NCI-H510A treated with DMSO at 0.1 percent for 48 hours (cell line): ENCODE data around the gene DCLK2.

Experiments used
- DNase-seq: peaks from one replicate; lab custom pipeline; 2025; lab: John Stamatoyannopoulos, UW

DCLK2 gene

GRCh38 chr4:150265806-150266205 is 187.6 kb downstream of the DCLK2 start:
- no peak for DNase-seq

DNA sequence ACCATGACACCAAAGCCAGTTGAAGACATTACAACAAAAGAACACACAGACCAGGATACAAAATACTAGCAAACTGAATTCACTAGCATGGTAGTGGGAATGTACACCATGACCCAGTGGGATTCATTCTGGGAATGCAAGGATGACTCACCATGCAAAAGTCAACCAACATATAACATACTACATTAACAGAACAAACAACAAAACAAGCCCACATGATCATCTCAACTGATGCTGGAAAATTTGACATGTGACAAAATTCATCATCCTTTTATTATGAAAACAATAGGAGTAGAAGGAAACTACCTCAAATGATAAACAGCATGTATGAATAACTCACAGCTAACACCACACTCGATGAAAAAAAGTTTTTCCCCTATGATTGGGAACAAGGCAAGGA is 190.2 kb downstream of the DCLK2 start:
- no peak for DNase-seq

- DNase-seq, result no peak
These were observed 200.0 kb downstream of the DCLK2 start for GRCh38 chr4:150278206-150278605.

DNA sequence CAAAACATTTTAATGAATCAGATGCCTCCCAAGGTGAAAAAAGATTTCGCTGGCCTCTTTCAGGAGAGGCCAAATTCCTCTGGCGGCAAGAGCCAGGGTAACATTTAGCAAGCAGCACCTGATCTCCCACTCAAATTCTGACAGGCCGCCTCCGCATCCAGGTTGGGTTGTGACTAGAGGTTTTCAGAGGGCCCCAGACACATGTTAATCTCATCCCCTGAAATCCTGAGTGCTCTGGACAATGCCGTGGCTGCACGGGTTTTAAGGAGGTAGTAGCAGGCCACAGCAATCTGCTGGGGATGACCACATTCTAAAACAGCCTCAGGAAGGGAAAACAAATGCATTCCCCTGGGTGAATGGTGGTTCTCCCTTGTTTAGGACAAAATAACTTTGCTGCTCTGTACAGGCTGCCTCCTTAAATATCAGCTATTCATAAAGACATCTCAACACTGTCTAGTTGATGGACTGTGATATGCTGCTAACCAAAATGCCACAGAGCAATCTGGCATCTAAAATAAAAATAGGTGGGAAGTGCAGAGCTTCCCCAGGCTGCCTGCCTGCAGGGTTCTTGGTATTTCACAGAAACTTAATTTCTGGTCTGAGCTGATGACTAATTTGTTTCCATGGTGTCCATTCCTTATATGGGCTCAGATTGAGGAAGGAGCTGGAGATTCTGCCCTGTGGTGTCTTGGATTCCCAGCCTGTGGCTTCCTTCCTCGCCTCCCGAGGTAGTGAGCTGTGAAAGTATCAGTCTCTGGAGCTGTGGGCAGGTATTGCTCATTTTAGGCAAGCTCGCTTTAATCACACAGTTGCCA is 202.0 kb downstream of the DCLK2 start:
- no peak for DNase-seq

DNA sequence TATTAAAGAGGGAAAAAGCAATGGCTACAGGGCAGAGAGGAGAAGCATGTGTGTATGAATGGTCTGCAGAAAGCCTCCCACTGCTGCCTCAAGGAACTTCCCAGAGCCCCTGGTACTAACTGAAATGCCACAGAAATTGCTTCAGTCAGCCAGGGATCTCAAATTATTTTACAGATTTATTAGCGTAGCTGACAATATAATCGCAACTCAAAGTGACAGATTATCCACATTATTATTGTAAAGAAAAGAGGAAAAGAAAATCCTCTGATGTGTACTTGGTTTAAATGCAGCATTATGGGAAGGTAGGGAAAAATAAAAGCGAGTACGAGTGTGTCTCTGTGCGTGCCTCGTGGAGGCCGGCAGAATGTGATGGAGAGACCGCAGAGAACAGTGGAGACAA is 202.7 kb downstream of the DCLK2 start:
- no peak for DNase-seq

DNA sequence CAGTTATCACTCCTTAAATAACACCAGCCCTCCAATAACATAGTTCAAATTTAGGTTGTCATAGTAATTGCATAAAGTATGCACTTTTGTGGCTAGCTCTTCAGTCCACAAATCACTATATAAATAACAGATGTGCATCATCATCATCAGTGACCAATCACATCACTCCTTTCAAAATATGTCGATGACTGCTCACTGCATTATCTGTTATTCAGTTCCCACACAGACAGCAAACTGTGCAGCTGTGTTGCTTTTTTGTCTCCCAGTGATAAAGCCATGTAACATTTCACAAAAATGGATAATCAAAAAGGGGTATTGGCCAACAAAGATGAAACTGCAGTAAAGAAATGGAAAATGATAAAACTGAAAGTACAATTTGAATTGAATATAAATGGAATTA is 205.4 kb downstream of the DCLK2 start:
- no peak for DNase-seq

DNA sequence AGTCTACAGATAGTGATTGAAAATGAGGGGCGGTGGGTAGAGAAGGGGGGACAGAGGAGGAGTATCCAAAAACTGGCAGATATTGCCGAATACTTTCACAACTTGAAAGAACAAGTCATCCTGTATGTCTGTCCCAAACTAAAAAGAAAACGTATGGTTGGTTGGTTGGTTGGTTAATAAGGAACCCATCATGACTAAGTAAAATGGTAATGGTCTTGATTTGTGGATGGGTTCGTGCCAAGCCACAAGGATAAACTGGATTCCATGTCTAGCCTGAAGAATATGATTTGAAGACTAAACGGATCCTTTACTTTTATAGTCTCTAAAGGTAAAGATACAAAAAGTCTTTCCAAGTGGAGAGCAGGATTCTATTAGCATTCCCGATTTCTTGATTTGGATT is 208.4 kb downstream of the DCLK2 start:
- DNase-seq, result no peak

DNA sequence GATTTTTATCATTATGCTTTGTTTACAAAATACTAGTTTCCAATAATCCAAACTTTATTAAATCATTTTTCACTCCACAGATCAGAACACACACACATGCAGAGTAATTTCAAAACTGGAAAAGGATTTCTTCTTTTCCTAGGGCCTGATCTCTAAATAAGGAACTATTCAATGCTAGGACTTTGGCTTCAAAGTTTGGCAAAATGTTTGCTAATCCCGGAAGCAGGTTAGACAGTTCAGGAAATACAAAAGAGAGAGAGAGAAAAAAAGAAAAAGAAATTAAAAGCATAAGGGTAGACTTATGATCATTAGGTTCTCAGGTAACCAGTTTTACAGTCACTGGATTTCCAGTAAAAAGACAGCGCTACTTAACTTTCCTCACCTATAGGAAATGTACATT is 211.0 kb downstream of the DCLK2 start:
- no peak for DNase-seq

DNA sequence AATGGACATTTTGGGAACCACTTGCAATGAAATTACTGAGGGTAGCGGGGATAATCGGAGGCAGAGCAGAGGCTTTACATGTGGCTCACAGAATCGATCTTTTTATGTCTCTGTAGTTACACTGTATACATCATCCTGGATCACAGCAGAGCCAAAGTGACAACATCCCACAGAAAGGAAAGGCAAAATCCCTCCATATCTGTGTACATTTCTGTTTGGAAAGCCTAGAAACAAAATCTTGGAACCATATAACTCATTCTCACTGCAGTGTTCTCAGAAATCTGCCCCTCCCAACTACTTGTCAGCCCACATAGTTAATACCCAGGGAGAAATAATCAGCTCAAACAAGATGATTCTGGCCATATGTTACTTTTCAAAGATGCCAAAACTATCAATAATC is 211.6 kb downstream of the DCLK2 start:
- no peak for DNase-seq

GRCh38 chr4:150297861-150298474 is 219.7 kb downstream of the DCLK2 start:
- peak; percentile 23 for DNase-seq

GRCh38 chr4:150299816-150300215 is 221.6 kb downstream of the DCLK2 start:
- DNase-seq, result no peak

DNA sequence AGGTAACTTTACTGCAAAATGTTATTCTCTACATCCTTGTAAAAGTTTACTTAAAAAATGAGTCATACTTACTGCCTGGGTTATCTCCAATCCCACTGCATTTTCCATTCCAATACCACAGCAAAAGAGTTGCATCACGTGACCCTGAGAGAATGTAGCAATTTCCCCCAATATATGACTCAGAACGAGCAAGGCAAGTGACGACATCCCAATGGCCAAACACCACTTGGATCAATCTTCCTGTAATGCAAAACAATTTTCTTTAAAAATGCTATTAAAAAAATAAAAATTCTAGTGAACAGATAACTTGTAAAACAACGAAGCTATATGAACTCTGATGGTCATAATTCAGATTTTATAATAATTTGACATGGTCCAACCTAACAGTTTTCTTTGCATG is 224.3 kb downstream of the DCLK2 start:
- no peak for DNase-seq

DNA sequence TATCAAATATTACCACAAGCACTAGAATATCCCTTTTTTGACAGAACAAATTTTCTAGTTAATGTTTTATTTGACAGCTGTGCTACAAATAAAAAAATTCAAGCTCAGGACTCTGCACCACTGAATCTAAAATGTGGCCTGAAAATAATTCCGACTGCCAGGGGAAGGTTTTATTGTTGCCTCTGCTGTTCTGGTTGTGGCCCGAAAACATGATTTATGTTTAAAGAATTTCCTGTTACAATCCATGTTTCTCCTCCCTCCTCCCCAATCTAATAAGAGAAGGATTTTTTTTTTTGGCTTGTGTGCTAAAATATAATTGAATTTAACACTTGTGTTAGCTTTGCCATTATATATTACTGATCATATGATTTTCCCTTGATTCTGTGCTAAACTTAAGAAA is 227.8 kb downstream of the DCLK2 start:
- DNase-seq, result no peak

DNA sequence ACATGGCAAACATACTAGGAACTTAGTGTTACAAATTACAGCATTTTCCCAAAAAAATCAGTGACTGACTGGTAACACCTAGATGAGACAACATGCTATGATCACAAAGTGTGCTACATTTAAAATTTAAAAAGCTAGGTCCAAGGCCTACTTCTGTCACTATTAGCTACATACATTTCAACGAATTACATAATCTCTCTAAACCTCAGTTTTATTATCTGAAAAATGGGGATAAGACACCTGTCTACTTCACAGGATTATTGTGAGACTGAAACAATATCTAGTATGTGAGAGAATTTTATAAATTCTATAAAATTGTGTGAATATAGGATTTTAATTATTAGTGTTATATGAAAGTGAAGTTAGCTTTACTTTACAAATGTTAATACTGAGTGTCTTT is 228.5 kb downstream of the DCLK2 start:
- DNase-seq, result no peak
